K562 (cell line): ENCODE data around the gene C19orf85. TPM values are rescaled to one million over a fixed set of nuclear protein-coding genes. Genes with fewer than 3 reads are reported as not detected.
A peak's percentile ranks its signal among the peaks of the same experiment; 100 is the strongest.

Source experiments
- ATAC-seq: fragments of 200-7000 bp; cut with Tn5 transposase; 3 replicates; pipeline ENCODE4 v1.9.1; 2020; ENCODE audit warnings: moderate library complexity
- BruUV-seq: library from RNA; stranded (reverse); fragments of 400-500 nt; replicated peaks from 2 replicates; lab custom pipeline; 2021; lab: Mats Ljungman, UMichigan
- CTCF ChIA-PET: fragments of 300-600 bp; formaldehyde crosslinking; extraction: SDS; loops from one replicate; lab custom pipeline; 2021; ENCODE audit warnings: low intra/inter-chr PET ratio; lab: Yijun Ruan, JAX
- POLR2A ChIA-PET: fragments of 300-600, 350-650 bp; sonication (Branson Sonifier 250); formaldehyde crosslinking; extraction: SDS; loops from one replicate; lab custom pipeline; 2021; ENCODE audit warnings: antibody characterized with exemption, inconsistent platforms; lab: Yijun Ruan, JAX
- DNase-seq, 4 experiments: peaks; one replicate each; pipeline versions ENCODE4 v3.0.0 to v3.0.0-alpha.2; 2011 to 2018; ENCODE audit warnings: low spot score in 3 of 4, mixed read lengths in 3 of 4; ENCODE audit errors: extremely low read depth in 1 of 4
- FAIRE-seq: peaks from 2 replicates; lab custom pipeline; 2011; peaks lifted over from hg19 to GRCh38; lab: Jason Lieb, UNC
- H2AFZ ChIP-seq: 2 replicates; pipeline ENCODE4 v1.6.0; 2011; ENCODE audit warnings: low read depth, low read length, control low read depth, inconsistent platforms
- H3K27ac ChIP-seq: fragments of 200-600 bp; 3 replicates; pipeline ENCODE4 v1.8.0; 2011; ENCODE audit warnings: low read depth, mild to moderate bottlenecking, control low read depth, inconsistent platforms, low read length, moderate library complexity, mixed read lengths; ENCODE audit errors: extremely low read depth
- H3K27me3 ChIP-seq, 2 experiments: fragments of 300-600 bp in 1 of 2; 2 replicates in 1 of 2; 3 replicates in 1 of 2; pipeline versions ENCODE4 v1.6.0 to v1.8.0; 2011; ENCODE audit warnings: inconsistent platforms in 2 of 2, low read length in 2 of 2, mild to moderate bottlenecking in 1 of 2, mixed read lengths in 1 of 2, moderate library complexity in 1 of 2; ENCODE audit not compliant: control insufficient read depth in 2 of 2, insufficient read depth in 2 of 2
- H3K36me3 ChIP-seq: fragments of 300-600 bp; 3 replicates; pipeline ENCODE4 v1.8.0; 2011; ENCODE audit warnings: mild to moderate bottlenecking, low read length, inconsistent platforms; ENCODE audit not compliant: control insufficient read depth, insufficient read depth
- H3K4me1 ChIP-seq, 2 experiments: fragments of 200-600 bp in 1 of 2; replicated peaks in 1 of 2; 2 replicates in 1 of 2; 3 replicates in 1 of 2; pipeline versions ENCODE4 v1.5.1 to v1.8.0; 2011; ENCODE audit warnings: inconsistent platforms in 2 of 2, low read length in 2 of 2, mild to moderate bottlenecking in 1 of 2, mixed read lengths in 1 of 2, moderate library complexity in 1 of 2; ENCODE audit not compliant: control insufficient read depth in 2 of 2, insufficient read depth in 2 of 2
- H3K4me2 ChIP-seq: 2 replicates; pipeline ENCODE4 v1.6.1; 2011; ENCODE audit warnings: low read length, control low read depth, inconsistent platforms, mixed read lengths; ENCODE audit not compliant: insufficient read depth
- H3K4me3 ChIP-seq: fragments of 200-600 bp; sonication (generic), shearing (Covaris generic); 2 replicates; pipeline ENCODE4 v1.5.1; 2016; ENCODE audit warnings: control low read depth, inconsistent platforms
- H3K79me2 ChIP-seq: fragments of 200-600 bp; 3 replicates; pipeline ENCODE4 v1.8.0; 2011; ENCODE audit warnings: low read length, inconsistent platforms; ENCODE audit not compliant: control insufficient read depth, insufficient read depth
- H3K9ac ChIP-seq, 2 experiments: 2 replicates each; pipeline versions ENCODE4 v1.6.0 to v1.6.1; 2011; ENCODE audit warnings: low read depth in 2 of 2, low read length in 2 of 2, control low read depth in 1 of 2, inconsistent platforms in 1 of 2, mild to moderate bottlenecking in 1 of 2, mixed read lengths in 1 of 2; ENCODE audit not compliant: insufficient read depth in 1 of 2
- H3K9me1 ChIP-seq: one replicate; pipeline ENCODE4 v1.6.0; 2011; ENCODE audit warnings: inconsistent platforms, mild to moderate bottlenecking, low read length, moderate library complexity; ENCODE audit not compliant: control insufficient read depth, insufficient read depth
- H3K9me3 ChIP-seq: replicated peaks from 2 replicates; pipeline ENCODE4 v1.5.1; 2011; ENCODE audit warnings: low read depth, low read length, inconsistent platforms; ENCODE audit not compliant: control insufficient read depth, insufficient read depth
- H4K20me1 ChIP-seq: replicated peaks from 2 replicates; pipeline ENCODE4 v1.6.1; 2011; ENCODE audit warnings: low read length, inconsistent platforms, mixed read lengths; ENCODE audit not compliant: control insufficient read depth, insufficient read depth
- ATF6 ChIP-seq: sonication (generic); formaldehyde crosslinking; IDR thresholded peaks from 2 replicates; pipeline ENCODE4 v1.4.0; 2020; ENCODE audit warnings: mild to moderate bottlenecking, missing genetic modification reagents
- CREM ChIP-seq: IDR thresholded peaks from 2 replicates; pipeline ENCODE4 v1.6.1; 2014; ENCODE audit warnings: antibody characterized with exemption, low read depth
- CXXC5 ChIP-seq: fragments of 250-450 bp; sonication (Bioruptor Pico); IDR thresholded peaks from 2 replicates; pipeline ENCODE4 v1.8.0; 2022; ENCODE audit warnings: inconsistent platforms, mild to moderate bottlenecking, moderate library complexity
- DMBX1 ChIP-seq: fragments of 250-450 bp; sonication (Bioruptor Pico); IDR thresholded peaks from 2 replicates; pipeline ENCODE4 v1.8.0; 2022; ENCODE audit warnings: inconsistent platforms, mild to moderate bottlenecking, moderate library complexity, borderline replicate concordance
- FOXA3 ChIP-seq, 2 experiments: fragments of 450-650 bp in 1 of 2; sonication (generic) in 1 of 2; formaldehyde crosslinking; IDR thresholded peaks in 1 of 2; conservative IDR thresholded peaks in 1 of 2; 2 replicates each; pipeline versions ENCODE4 v1.4.0 to v1.8.0; 2020 to 2022; ENCODE audit warnings: mild to moderate bottlenecking in 2 of 2, missing genetic modification reagents in 1 of 2
- FOXP1 ChIP-seq: sonication (generic); formaldehyde crosslinking; IDR thresholded peaks from 2 replicates; pipeline ENCODE4 v1.8.0; 2022; ENCODE audit warnings: mild to moderate bottlenecking, missing genetic modification reagents
- HCFC1 ChIP-seq: IDR thresholded peaks from 2 replicates; pipeline ENCODE4 v1.6.1; 2012; ENCODE audit warnings: low read depth, low read length, improper control_type of control experiment
- JUNB ChIP-seq: fragments of 450-650 bp; formaldehyde crosslinking; conservative IDR thresholded peaks from 2 replicates; pipeline ENCODE4 v1.4.0; 2020; ENCODE audit warnings: mild to moderate bottlenecking
- POLR2H ChIP-seq: IDR thresholded peaks from 2 replicates; pipeline ENCODE4 v1.6.1; 2016; ENCODE audit warnings: missing genetic modification characterization, low read depth, mild to moderate bottlenecking, control low read depth, missing compliant biosample characterization, moderate library complexity
- SAFB ChIP-seq: fragments of 200-400 bp; formaldehyde crosslinking; IDR thresholded peaks from 2 replicates; pipeline ENCODE4 v1.6.1; 2017; ENCODE audit warnings: low read depth, low read length, borderline replicate concordance
- TEAD1 ChIP-seq, 2 experiments: fragments of 450-650 bp in 1 of 2; sonication (generic) in 1 of 2; formaldehyde crosslinking; IDR thresholded peaks; 2 replicates each; pipeline versions ENCODE4 v1.4.0 to v1.8.0; 2020 to 2022; ENCODE audit warnings: mild to moderate bottlenecking in 2 of 2, missing genetic modification reagents in 1 of 2
- TEAD4 ChIP-seq, 2 experiments: sonication (generic) in 1 of 2; formaldehyde crosslinking in 1 of 2; IDR thresholded peaks; 2 replicates each; pipeline versions ENCODE4 v1.6.1 to v1.8.0; 2012 to 2022; ENCODE audit warnings: borderline replicate concordance in 1 of 2, inconsistent platforms in 1 of 2, low read length in 1 of 2, mild to moderate bottlenecking in 1 of 2, missing genetic modification reagents in 1 of 2
- ZNF175 ChIP-seq: fragments of 200-800 bp; sonication (Bioruptor generic); IDR thresholded peaks from 2 replicates; pipeline ENCODE4 v1.6.1; 2016; ENCODE audit warnings: low read depth, mild to moderate bottlenecking, missing genetic modification characterization, missing compliant biosample characterization
- ZNF445 ChIP-seq: fragments of 250-450 bp; sonication (Bioruptor Pico); IDR thresholded peaks from 2 replicates; pipeline ENCODE4 v1.4.0; 2020; ENCODE audit warnings: low read depth, mild to moderate bottlenecking, moderate library complexity
- ZNF584 ChIP-seq: fragments of 200-800 bp; sonication (Bioruptor generic); IDR thresholded peaks from 2 replicates; pipeline ENCODE4 v1.6.1; 2016; ENCODE audit warnings: low read depth, mild to moderate bottlenecking, missing genetic modification characterization, missing compliant biosample characterization
- WGBS: fragments of 100-300 bp; shearing (Covaris generic); methylation state at CpG from one replicate; pipeline ENCODE4 v1.1.6; 2016; ENCODE audit warnings: low coverage, mixed read lengths; ENCODE audit not compliant: insufficient coverage; ENCODE audit errors: missing lambda C conversion rate; 5-methylcytosine and 5-hydroxymethylcytosine counted together
- in situ Hi-C: fragments of 300-500 bp; cut with MboI; formaldehyde crosslinking; loops from 4 replicates; pipeline ENCODE4 v1.15.0; 2018; ENCODE audit warnings: inconsistent platforms, mixed read lengths
- intact Hi-C: fragments of 100-400 bp; cut with micrococcal nuclease; formaldehyde crosslinking; loops from 2 replicates; pipeline ENCODE4 v1.14.2; 2022
- polyA plus RNA-seq, 8 experiments: library from polyadenylated mRNA; depleted of rRNA in 4 of 8; stranded (reverse) in 5 of 8; unstranded in 3 of 8; fragments of >200 nt; fragmentation: Nextera tagmentation in 2 of 8; fragmentation: Illumina TruSeq in 1 of 8; extraction: Ambion mirVana in 2 of 8; extraction: Trizol in 1 of 8; gene quantifications; 2 replicates each; pipeline versions ENCODE4 v1.2.1 to v1.2.3, GENCODE V29; 2011 to 2014; ENCODE audit warnings: inconsistent platforms in 1 of 8, missing spikeins in 1 of 8
- total RNA-seq, 7 experiments: library from RNA; depleted of rRNA in 6 of 7; stranded (reverse); fragments of >200 nt in 6 of 7; fragmentation: Illumina TruSeq in 2 of 7; extraction: Trizol in 2 of 7; gene quantifications; 2 replicates each; pipeline versions ENCODE4 v1.2.1 to v1.2.3, GENCODE V29; 2011 to 2021; ENCODE audit warnings: low replicate concordance in 1 of 7
- TF ChIP-seq, protein P1 (sequence below): fragments of 450-650 bp; IDR thresholded peaks from 2 replicates; pipeline ENCODE4 v1.6.1; 2016; ENCODE audit warnings: antibody characterized with exemption
- TF ChIP-seq, protein P2 (sequence below): fragments of 200-800 bp; sonication (Bioruptor generic); IDR thresholded peaks from 2 replicates; pipeline ENCODE4 v1.6.1; 2017; ENCODE audit warnings: missing genetic modification characterization, missing compliant biosample characterization

The C19orf85 gene
- total and polyA plus RNA-seq, 9 of the 15 experiments (the other 6 are each of a cell fraction or from before 2014, with no cell fraction given), result not detected

DNA sequence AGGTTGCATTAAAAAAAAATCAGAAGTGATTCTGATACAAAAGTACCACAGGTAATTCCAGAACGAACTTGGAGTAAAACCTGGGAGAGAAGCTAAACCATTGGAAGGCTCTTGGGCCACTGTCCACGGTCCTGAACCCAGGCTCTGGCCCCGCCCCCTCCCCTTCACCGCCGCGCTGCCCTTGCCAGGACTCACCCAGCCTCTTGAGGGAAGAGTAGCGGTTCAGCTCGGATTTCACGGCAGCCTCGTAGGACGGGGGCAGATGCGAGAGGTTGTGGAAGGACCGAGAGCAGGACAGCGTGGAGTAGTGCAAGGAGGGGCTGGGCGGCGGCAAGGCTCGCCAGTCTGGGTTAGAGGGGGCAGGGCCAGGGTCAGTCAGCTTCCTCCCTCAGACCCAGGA lies 27.1 kb downstream of the C19orf85 start:
- Histone ChIP-seq H3K9me3 (no peaks in the 10 kb centered on the region), H3K79me2 (no peaks in the 10 kb centered on the region), H3K4me1 (peaks cover 10 to 42% of the 10 kb centered on the region in 2 experiments), H3K36me3 (no peaks in the 10 kb centered on the region), H3K9ac (no peak overlapping the region), H3K27me3 (peaks cover 0 to 9% of the 10 kb centered on the region in 2 experiments; a peak in 2 of 5 replicates), H3K9me1 (no peaks in the 10 kb centered on the region), H2AFZ (no peak overlapping the region), H3K4me3 (no peak overlapping the region), H3K4me2 (no peak overlapping the region), H4K20me1 (peaks cover 14% of the 10 kb centered on the region), H3K27ac (no peak overlapping the region)
- WGBS, result 2% methylated on average over 13 of the region's 17 CpGs
- ATAC-seq (peak; percentile 75), DNase-seq (peak; percentile 78 to 86 (median 83)), FAIRE-seq (peak; percentile 92)
- intact Hi-C loops (no loop called here), in situ Hi-C loops (loop anchor here (25.0 kb wide), 1 partner anchor 775 kb away; the partner anchor contains the start of gene LILRB4)
- no TSS peak for BruUV-seq
- ChIA-PET POLR2A (interaction anchor here (0.6 to 1.7 kb wide), 13 partner anchors 8 to 266 kb away, joined by 3 to 9 read pairs (median 4); partner anchors contain the start of gene UBE2S), CTCF (no interaction called here)
- TF ChIP-seq JUNB (CRISPR knock-in tag) (no peak), POLR2H (tag) (no peak), FOXP1 (peak; percentile 85; the same call in 1 of the 2 replicates), ZNF584 (CRISPR knock-in tag) (peak; percentile 71; the same call in 1 of the 2 replicates), CXXC5 (CRISPR knock-in tag) (peak; percentile 68), ATF6 (0 out of 2 replicates have a peak, but pooled peaks have one; percentile 60), DMBX1 (CRISPR knock-in tag) (peak; percentile 82; the same call in 1 of the 2 replicates), TEAD4 (IDR thresholded peaks at IDR 0.05; ENCODE audit: low read length) (no peak), TEAD4 (CRISPR knock-in tag; IDR thresholded peaks at IDR 0.05; ENCODE audit: borderline replicate concordance) (0 out of 2 replicates have a peak, but pooled peaks have one; percentile 61), ZNF445 (no peak), SAFB (no peak), HCFC1 (peak; percentile 41; the same call in 1 of the 2 replicates), FOXA3 (CRISPR knock-in tag; conservative IDR thresholded peaks at IDR 0.05 in 1 of 2, IDR thresholded peaks at IDR 0.05 in 1 of 2) (peak in 1 of 2 experiments; percentile 73; a peak in 1 of 4 replicates), TEAD1 (CRISPR knock-in tag; IDR thresholded peaks at IDR 0.05) (peak in 1 of 2 experiments; percentile 76; a peak in 1 of 4 replicates), ZNF175 (CRISPR knock-in tag) (no peak), CREM (peak; percentile 49)
- TF ChIP-seq, protein P1, sequence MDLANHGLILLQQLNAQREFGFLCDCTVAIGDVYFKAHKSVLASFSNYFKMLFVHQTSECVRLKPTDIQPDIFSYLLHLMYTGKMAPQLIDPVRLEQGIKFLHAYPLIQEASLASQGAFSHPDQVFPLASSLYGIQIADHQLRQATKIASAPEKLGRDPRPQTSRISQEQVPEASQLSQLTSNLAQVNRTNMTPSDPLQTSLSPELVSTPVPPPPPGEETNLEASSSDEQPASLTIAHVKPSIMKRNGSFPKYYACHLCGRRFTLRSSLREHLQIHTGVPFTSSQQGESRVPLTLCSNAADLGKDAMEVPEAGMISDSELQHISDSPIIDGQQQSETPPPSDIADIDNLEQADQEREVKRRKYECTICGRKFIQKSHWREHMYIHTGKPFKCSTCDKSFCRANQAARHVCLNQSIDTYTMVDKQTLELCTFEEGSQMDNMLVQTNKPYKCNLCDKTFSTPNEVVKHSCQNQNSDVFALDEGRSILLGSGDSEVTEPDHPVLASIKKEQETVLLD, result 0 out of 2 replicates have a peak, but pooled peaks have one; percentile 33
- TF ChIP-seq, protein P2, sequence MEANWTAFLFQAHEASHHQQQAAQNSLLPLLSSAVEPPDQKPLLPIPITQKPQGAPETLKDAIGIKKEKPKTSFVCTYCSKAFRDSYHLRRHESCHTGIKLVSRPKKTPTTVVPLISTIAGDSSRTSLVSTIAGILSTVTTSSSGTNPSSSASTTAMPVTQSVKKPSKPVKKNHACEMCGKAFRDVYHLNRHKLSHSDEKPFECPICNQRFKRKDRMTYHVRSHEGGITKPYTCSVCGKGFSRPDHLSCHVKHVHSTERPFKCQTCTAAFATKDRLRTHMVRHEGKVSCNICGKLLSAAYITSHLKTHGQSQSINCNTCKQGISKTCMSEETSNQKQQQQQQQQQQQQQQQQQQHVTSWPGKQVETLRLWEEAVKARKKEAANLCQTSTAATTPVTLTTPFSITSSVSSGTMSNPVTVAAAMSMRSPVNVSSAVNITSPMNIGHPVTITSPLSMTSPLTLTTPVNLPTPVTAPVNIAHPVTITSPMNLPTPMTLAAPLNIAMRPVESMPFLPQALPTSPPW, result peak; percentile 64
